Smooth muscle cell of the brain vasculature (primary cell): Measurements from ENCODE around the gene LIAS.

Source experiments
- DNase-seq: peaks from one replicate; pipeline ENCODE4 v3.0.0-alpha.2; 2012; ENCODE audit warnings: low read depth, low spot score

The LIAS gene

DNA sequence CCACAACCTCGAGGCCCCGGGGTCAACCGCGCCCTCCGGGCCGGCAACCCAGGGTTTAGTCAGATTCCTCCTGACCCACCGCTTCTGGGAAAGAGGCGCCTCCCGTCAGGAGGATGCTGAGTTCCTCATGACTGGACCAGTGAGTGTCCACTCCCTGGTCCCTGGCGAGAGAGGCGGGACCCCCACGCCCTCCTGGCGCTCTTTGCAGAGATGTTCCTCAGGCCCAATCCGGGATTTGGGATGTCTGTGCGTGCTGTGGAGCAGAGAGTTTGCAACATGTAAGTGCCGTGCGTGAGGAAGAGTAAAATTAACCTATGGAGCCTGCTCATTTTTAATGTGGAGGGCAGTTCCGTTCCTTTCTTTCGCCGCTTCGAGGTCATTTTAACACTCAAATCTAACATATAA is 69.2 kb downstream of the LIAS start:
- peak; percentile 55 for DNase-seq
